Peyer's patch (tissue), 4 donors: ENCODE data around the gene AP1S3.

Experiments
- POLR2A ChIP-seq, 2 donors: fragments of 450-650 bp; IDR thresholded peaks; one replicate each; pipeline ENCODE4 v1.5.1; 2017; ENCODE audit warnings: antibody characterized with exemption in 2 of 2, mild to moderate bottlenecking in 2 of 2, moderate library complexity in 2 of 2
- TF ChIP-seq, protein P1 (sequence below), 6 experiments: fragments of 450-650 bp in 4 of 6; fragments of 200-600 bp in 2 of 6; sonication (generic) in 1 of 6; IDR thresholded peaks; one replicate each; pipeline ENCODE4 v1.5.1; 2017 to 2019; ENCODE audit warnings: antibody characterized with exemption in 6 of 6, mild to moderate bottlenecking in 3 of 6, moderate library complexity in 1 of 6

GRCh38 chr2:223774193-223774592 lies 63.2 kb downstream of the AP1S3 start:
- TF ChIP-seq, protein P1, sequence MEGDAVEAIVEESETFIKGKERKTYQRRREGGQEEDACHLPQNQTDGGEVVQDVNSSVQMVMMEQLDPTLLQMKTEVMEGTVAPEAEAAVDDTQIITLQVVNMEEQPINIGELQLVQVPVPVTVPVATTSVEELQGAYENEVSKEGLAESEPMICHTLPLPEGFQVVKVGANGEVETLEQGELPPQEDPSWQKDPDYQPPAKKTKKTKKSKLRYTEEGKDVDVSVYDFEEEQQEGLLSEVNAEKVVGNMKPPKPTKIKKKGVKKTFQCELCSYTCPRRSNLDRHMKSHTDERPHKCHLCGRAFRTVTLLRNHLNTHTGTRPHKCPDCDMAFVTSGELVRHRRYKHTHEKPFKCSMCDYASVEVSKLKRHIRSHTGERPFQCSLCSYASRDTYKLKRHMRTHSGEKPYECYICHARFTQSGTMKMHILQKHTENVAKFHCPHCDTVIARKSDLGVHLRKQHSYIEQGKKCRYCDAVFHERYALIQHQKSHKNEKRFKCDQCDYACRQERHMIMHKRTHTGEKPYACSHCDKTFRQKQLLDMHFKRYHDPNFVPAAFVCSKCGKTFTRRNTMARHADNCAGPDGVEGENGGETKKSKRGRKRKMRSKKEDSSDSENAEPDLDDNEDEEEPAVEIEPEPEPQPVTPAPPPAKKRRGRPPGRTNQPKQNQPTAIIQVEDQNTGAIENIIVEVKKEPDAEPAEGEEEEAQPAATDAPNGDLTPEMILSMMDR (IDR thresholded peaks at IDR 0.05): no peak
- no peak for TF ChIP-seq POLR2A (IDR thresholded peaks at IDR 0.05)
